ENCODE results near the gene ZNF726. TPM values are rescaled to one million over a fixed set of nuclear protein-coding genes. Genes with fewer than 3 reads are reported as not detected.
"Not testable (repeated sequence)": the region's sequence is repeated elsewhere in the genome, so short reads cannot be mapped to it uniquely, and the experiment has no call there.

Gene ZNF726
- total RNA-seq, 1 donor from 2014 or later: 0.37 TPM

DNA sequence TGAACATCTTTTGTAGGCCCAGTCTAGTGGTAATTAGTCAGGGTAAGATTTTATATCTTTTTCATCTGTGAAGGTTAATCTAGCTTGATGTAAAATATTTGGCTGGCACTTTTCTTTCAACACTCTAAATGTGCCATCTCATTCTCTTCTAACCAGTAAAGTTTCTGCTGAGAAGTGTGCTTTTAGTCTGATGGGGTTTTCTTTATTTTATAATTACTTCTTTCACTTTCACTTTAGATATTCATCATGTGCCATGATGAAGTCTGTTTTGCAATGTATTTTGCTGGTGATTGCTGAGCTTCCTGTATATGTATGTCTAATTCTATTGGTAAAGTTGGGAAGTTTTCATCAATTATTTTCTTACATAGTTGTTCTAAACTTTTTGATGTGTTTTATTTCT, 31.9 kb downstream of the ZNF726 start:
- DNase-seq (ENCODE audit: low read depth, low spot score): no peak
- H3K36me3 Mint-ChIP-seq (ENCODE audit: low read depth): peaks cover 6% of the 10 kb centered on the region
- TF ChIP-seq, protein P1, sequence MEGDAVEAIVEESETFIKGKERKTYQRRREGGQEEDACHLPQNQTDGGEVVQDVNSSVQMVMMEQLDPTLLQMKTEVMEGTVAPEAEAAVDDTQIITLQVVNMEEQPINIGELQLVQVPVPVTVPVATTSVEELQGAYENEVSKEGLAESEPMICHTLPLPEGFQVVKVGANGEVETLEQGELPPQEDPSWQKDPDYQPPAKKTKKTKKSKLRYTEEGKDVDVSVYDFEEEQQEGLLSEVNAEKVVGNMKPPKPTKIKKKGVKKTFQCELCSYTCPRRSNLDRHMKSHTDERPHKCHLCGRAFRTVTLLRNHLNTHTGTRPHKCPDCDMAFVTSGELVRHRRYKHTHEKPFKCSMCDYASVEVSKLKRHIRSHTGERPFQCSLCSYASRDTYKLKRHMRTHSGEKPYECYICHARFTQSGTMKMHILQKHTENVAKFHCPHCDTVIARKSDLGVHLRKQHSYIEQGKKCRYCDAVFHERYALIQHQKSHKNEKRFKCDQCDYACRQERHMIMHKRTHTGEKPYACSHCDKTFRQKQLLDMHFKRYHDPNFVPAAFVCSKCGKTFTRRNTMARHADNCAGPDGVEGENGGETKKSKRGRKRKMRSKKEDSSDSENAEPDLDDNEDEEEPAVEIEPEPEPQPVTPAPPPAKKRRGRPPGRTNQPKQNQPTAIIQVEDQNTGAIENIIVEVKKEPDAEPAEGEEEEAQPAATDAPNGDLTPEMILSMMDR (conservative IDR thresholded peaks at IDR 0.05): no peak
- H3K4me3 Mint-ChIP-seq: no peak overlapping the region
- no peak overlapping the region for H3K27ac Mint-ChIP-seq (ENCODE audit: unreplicated experiment)
- no peaks in the 10 kb centered on the region for H3K4me1 Mint-ChIP-seq
- peaks cover 11% of the 10 kb centered on the region for H3K9me3 Mint-ChIP-seq
- H3K27me3 Mint-ChIP-seq (ENCODE audit: low read depth): no peaks in the 10 kb centered on the region

DNA sequence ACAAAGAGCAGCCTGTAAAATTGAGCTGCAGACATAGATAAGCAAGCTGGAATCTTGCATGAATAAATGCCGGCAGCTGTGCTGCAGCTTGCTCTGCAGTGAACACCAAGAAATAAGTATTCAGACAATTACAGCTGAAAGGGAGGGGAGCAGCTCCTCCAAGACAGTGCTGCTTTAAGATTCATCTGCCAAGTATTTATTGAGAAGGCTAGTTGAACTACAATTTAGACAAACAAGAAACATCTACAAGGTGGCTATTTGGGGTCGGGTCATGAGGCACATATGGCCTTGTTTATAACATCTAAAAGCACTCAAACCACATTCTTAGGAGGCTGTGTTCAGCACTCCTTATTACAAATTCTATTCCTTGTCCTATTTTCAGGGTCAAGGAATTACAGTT, 34.9 kb downstream of the ZNF726 start:
- DNase-seq (ENCODE audit: low read depth, low spot score): no peak
- H3K27me3 Mint-ChIP-seq (ENCODE audit: low read depth): no peaks in the 10 kb centered on the region
- peaks cover 20% of the 10 kb centered on the region for H3K9me3 Mint-ChIP-seq
- TF ChIP-seq, protein P1 (conservative IDR thresholded peaks at IDR 0.05): no peak
- H3K27ac Mint-ChIP-seq (ENCODE audit: unreplicated experiment): no peak overlapping the region
- no peak overlapping the region for H3K4me3 Mint-ChIP-seq
- peaks cover 6% of the 10 kb centered on the region for H3K36me3 Mint-ChIP-seq (ENCODE audit: low read depth)
- H3K4me1 Mint-ChIP-seq: no peaks in the 10 kb centered on the region

DNA sequence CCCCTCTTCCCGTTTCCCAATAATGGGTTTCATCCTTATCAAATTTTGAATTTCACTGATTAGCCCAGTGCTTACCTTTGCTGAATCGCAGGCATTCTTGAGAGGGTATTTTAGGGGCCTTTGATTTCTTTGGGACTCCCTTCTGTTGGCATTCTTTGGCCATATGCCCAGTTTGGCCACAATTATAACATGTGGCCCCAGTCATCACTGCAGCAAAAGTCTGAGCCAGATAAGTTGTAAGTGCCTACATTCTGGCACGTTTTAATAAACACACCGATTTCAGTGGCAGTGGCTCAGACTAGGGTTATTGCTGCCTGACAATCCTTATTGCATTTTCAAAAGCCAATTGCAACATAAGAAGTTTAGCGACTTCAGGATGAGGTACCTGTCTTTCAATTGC, 41.4 kb downstream of the ZNF726 start:
- H3K4me3 Mint-ChIP-seq: no peak overlapping the region
- no peak for DNase-seq (ENCODE audit: low read depth, low spot score)
- H3K9me3 Mint-ChIP-seq: peaks cover 27% of the 10 kb centered on the region
- no peaks in the 10 kb centered on the region for H3K4me1 Mint-ChIP-seq
- peaks cover 8% of the 10 kb centered on the region for H3K36me3 Mint-ChIP-seq (ENCODE audit: low read depth)
- no peaks in the 10 kb centered on the region for H3K27me3 Mint-ChIP-seq (ENCODE audit: low read depth)
- H3K27ac Mint-ChIP-seq (ENCODE audit: unreplicated experiment): no peak overlapping the region
- TF ChIP-seq, protein P1 (conservative IDR thresholded peaks at IDR 0.05): no peak

DNA sequence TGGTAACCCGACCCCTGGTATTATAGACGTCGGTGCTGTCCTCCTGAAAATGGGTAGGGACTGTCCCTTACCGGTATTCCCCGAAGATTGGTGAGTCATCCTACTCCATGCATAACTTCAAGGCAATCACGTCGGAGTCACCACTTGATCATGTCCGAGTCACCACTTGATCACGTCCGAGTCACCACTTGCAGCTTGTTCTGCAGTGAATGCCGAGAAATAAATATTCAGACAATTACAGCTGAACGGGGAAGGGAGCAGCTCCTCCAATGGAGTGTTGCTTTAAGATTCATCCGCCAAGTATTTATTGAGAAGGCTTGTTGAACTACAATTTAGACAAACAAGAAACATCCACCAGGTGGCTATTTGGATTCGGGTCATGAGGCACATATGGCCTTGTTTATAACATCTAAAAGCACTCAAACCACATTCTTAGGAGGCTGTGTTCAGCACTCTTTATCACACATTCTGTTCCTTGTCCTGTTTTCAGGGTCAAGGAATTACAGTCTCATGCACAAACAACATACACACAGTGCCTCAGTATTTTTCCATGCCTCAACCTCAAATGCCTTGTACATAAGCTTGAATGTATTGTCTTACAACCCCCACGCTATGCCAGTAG, 43.1 kb downstream of the ZNF726 start:
- TF ChIP-seq, protein P1 (conservative IDR thresholded peaks at IDR 0.05): no peak
- no peak for DNase-seq (ENCODE audit: low read depth, low spot score)
- Mint-ChIP-seq H3K27ac (ENCODE audit: unreplicated experiment) (no peak overlapping the region), H3K4me3 (no peak overlapping the region), H3K9me3 (peaks cover 31% of the 10 kb centered on the region), H3K4me1 (no peaks in the 10 kb centered on the region), H3K27me3 (ENCODE audit: low read depth) (no peaks in the 10 kb centered on the region), H3K36me3 (ENCODE audit: low read depth) (peaks cover 17% of the 10 kb centered on the region)

DNA sequence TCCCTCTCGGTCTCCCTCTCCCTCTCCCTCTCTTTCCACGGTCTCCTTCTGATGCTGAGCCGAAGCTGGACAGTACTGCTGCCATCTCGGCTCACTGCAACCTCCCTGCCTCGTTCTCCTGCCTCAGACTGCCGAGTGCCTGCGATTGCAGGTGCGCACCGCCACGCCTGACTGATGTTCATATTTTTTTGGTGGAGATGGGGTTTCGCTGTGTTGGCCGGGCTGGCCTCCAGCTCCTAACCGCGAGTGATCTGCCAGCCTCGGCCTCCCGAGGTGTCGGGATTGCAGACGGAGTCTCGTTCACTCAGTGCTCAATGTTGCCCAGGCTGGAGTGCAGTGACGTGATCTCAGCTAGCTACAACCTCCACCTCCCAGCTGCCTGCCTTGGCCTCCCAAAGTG, 48.7 kb downstream of the ZNF726 start:
- not testable (repeated sequence) for DNase-seq (ENCODE audit: low read depth, low spot score); H3K4me1 Mint-ChIP-seq; H3K27ac Mint-ChIP-seq (ENCODE audit: unreplicated experiment); H3K4me3 Mint-ChIP-seq; H3K27me3 Mint-ChIP-seq (ENCODE audit: low read depth)
- peaks cover 16% of the 10 kb centered on the region for H3K36me3 Mint-ChIP-seq (ENCODE audit: low read depth)
- H3K9me3 Mint-ChIP-seq: peaks cover 24% of the 10 kb centered on the region

DNA sequence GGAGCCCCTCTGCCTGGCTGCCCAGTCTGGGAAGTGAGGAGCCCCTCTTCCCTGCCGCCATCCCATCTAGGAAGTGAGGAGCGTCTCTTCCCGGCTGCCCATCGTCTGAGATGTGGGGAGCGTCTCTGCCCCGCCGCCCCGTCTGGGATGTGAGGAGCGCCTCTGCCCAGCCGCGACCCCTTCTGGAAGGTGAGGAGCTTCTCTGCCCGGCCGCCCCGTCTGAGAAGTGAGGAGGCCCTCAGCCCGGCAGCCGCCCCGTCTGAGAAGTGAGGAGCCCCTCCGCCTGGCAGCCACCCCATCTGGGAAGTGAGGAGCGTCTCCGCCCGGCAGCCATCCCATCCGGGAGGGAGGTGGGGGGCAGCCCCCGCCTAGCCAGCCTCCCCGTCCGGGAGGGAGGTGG, 49.2 kb downstream of the ZNF726 start:
- H3K9me3 Mint-ChIP-seq: peaks cover 22% of the 10 kb centered on the region
- H3K4me3 Mint-ChIP-seq; H3K4me1 Mint-ChIP-seq; H3K27ac Mint-ChIP-seq (ENCODE audit: unreplicated experiment); DNase-seq (ENCODE audit: low read depth, low spot score); H3K27me3 Mint-ChIP-seq (ENCODE audit: low read depth): not testable (repeated sequence)
- peaks cover 16% of the 10 kb centered on the region for H3K36me3 Mint-ChIP-seq (ENCODE audit: low read depth)

DNA sequence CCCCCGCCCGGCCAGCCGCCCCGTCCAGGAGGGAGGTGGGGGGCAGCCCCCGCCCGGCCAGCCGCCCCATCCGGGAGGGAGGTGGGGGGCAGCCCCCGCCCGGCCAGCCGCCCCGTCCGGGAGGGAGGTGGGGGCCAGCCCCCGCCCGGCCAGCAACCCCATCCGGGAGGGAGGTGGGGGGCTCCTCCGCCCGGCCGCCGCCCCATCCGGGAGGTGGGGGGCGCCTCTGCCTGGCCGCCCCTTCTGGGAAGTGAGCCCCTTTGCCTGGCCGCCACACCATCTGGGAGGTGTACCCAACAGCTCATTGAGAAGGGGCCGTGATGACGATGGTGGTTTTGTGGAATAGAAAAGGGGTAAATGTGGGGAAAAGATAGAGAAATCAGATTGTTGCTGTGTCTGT, 49.6 kb downstream of the ZNF726 start:
- H3K9me3 Mint-ChIP-seq: peaks cover 22% of the 10 kb centered on the region
- DNase-seq (ENCODE audit: low read depth, low spot score); H3K4me1 Mint-ChIP-seq; H3K4me3 Mint-ChIP-seq; H3K27me3 Mint-ChIP-seq (ENCODE audit: low read depth); H3K27ac Mint-ChIP-seq (ENCODE audit: unreplicated experiment): not testable (repeated sequence)
- H3K36me3 Mint-ChIP-seq (ENCODE audit: low read depth): peaks cover 16% of the 10 kb centered on the region
